HepG2 (cell line): ENCODE data around the gene KARS1. TPM values are rescaled to one million over a fixed set of nuclear protein-coding genes. Genes with fewer than 3 reads are reported as not detected.

Experiments used
- ATAC-seq: fragments of 200-7000 bp; cut with Tn5 transposase; 3 replicates; pipeline ENCODE4 v1.9.1; 2020; ENCODE audit warnings: mild to moderate bottlenecking, moderate library complexity
- BruUV-seq: library from RNA; stranded (reverse); fragments of 400-500 nt; replicated peaks from 2 replicates; lab custom pipeline; 2021; lab: Mats Ljungman, UMichigan
- CTCF ChIA-PET: fragments of 300-600 bp; formaldehyde crosslinking; extraction: SDS; loops from one replicate; lab custom pipeline; 2021; ENCODE audit warnings: low total read pairs, inconsistent platforms, low intra/inter-chr PET ratio; lab: Yijun Ruan, JAX
- POLR2A ChIA-PET: fragments of 350-600 bp; sonication (Branson Sonifier 250); formaldehyde crosslinking; loops from one replicate; lab custom pipeline; 2020; ENCODE audit warnings: antibody characterized with exemption, inconsistent platforms; lab: Yijun Ruan, JAX
- DNase-seq: peaks from one replicate; pipeline ENCODE4 v3.0.0-alpha.2; 2015; ENCODE audit warnings: low spot score
- FAIRE-seq: peaks from 3 replicates; lab custom pipeline; 2011; peaks lifted over from hg19 to GRCh38; lab: Jason Lieb, UNC
- H2AFZ ChIP-seq: one replicate; pipeline ENCODE4 v1.6.1; 2011; ENCODE audit warnings: low read length, inconsistent platforms
- H3K27ac ChIP-seq: fragments of 300-600 bp; 3 replicates; pipeline ENCODE4 v1.8.0; 2011; ENCODE audit warnings: mixed run types, mild to moderate bottlenecking, mixed read lengths, low read length, inconsistent platforms; ENCODE audit not compliant: insufficient read depth; ENCODE audit errors: extremely low read length
- H3K27me3 ChIP-seq, 2 experiments: fragments of 200-600 bp in 1 of 2; 2 replicates in 1 of 2; 3 replicates in 1 of 2; pipeline versions ENCODE4 v1.6.0 to v1.8.0; 2011; ENCODE audit warnings: low read length in 2 of 2, mild to moderate bottlenecking in 2 of 2, moderate library complexity in 2 of 2, inconsistent platforms in 1 of 2; ENCODE audit not compliant: insufficient read depth in 2 of 2, control insufficient read depth in 1 of 2
- H3K36me3 ChIP-seq, 2 experiments: fragments of 200-600 bp in 1 of 2; replicated peaks in 1 of 2; 2 replicates in 1 of 2; 3 replicates in 1 of 2; pipeline versions ENCODE4 v1.5.1 to v1.8.0; 2011; ENCODE audit warnings: low read length in 2 of 2, inconsistent platforms in 1 of 2; ENCODE audit not compliant: insufficient read depth in 2 of 2, control insufficient read depth in 1 of 2
- H3K4me1 ChIP-seq: 2 replicates; pipeline ENCODE4 v1.5.1; 2012; ENCODE audit warnings: low read length, inconsistent platforms; ENCODE audit not compliant: insufficient read depth
- H3K4me2 ChIP-seq: 2 replicates; pipeline ENCODE4 v1.6.0; 2011; ENCODE audit warnings: low read depth, low read length, inconsistent platforms
- H3K4me3 ChIP-seq, 3 experiments: fragments of 200-600 bp in 1 of 3; sonication (generic), shearing (Covaris generic) in 1 of 3; replicated peaks in 1 of 3; 2 replicates each; pipeline ENCODE4 v1.5.1; 2011 to 2016; ENCODE audit warnings: low read length in 3 of 3, inconsistent platforms in 2 of 3, low read depth in 2 of 3, mild to moderate bottlenecking in 2 of 3, control low read depth in 1 of 3, mixed read lengths in 1 of 3; ENCODE audit not compliant: insufficient read depth in 1 of 3
- H3K79me2 ChIP-seq: one replicate; pipeline ENCODE4 v1.6.1; 2011; ENCODE audit warnings: low read length, inconsistent platforms; ENCODE audit not compliant: insufficient read depth
- H3K9ac ChIP-seq: 2 replicates; pipeline ENCODE4 v1.6.0; 2011; ENCODE audit warnings: mild to moderate bottlenecking, low read depth, low read length, inconsistent platforms; ENCODE audit not compliant: insufficient read depth
- H3K9me3 ChIP-seq: 2 replicates; pipeline ENCODE4 v1.5.1; 2012; ENCODE audit warnings: mild to moderate bottlenecking, low read length
- H4K20me1 ChIP-seq: 2 replicates; pipeline ENCODE4 v1.6.0; 2011; ENCODE audit warnings: inconsistent platforms, mild to moderate bottlenecking, low read length, moderate library complexity; ENCODE audit not compliant: insufficient read depth
- GFI1 ChIP-seq: sonication (generic); formaldehyde crosslinking; IDR thresholded peaks from 2 replicates; pipeline ENCODE4 v1.5.0; 2020; ENCODE audit warnings: missing genetic modification reagents, mild to moderate bottlenecking, borderline replicate concordance
- GPN1 ChIP-seq: sonication (generic); formaldehyde crosslinking; IDR thresholded peaks from 2 replicates; pipeline ENCODE4 v1.5.1; 2020; ENCODE audit warnings: missing genetic modification reagents, borderline replicate concordance
- MIXL1 ChIP-seq: IDR thresholded peaks from 2 replicates; pipeline ENCODE4 v1.6.1; 2016
- NBN ChIP-seq: fragments of 450-650 bp; conservative IDR thresholded peaks from 2 replicates; pipeline ENCODE4 v1.6.1; 2017
- REST ChIP-seq, 2 experiments: IDR thresholded peaks; 2 replicates each; pipeline ENCODE4 v1.6.1; 2011 to 2012; ENCODE audit warnings: low read length in 2 of 2, borderline replicate concordance in 1 of 2, low read depth in 1 of 2, mild to moderate bottlenecking in 1 of 2, moderate library complexity in 1 of 2
- TFE3 ChIP-seq: IDR thresholded peaks from 2 replicates; pipeline ENCODE4 v1.6.1; 2016
- ZBTB34 ChIP-seq: sonication (generic); formaldehyde crosslinking; IDR thresholded peaks from 2 replicates; pipeline ENCODE4 v1.8.0; 2022; ENCODE audit warnings: mild to moderate bottlenecking, missing genetic modification reagents
- ZNF468 ChIP-seq: sonication (generic); formaldehyde crosslinking; IDR thresholded peaks from 2 replicates; pipeline ENCODE4 v1.8.0; 2022; ENCODE audit warnings: mild to moderate bottlenecking, moderate library complexity, missing genetic modification reagents
- ZNF550 ChIP-seq: sonication (generic); formaldehyde crosslinking; IDR thresholded peaks from 2 replicates; pipeline ENCODE4 v1.4.0; 2020; ENCODE audit warnings: mild to moderate bottlenecking, missing genetic modification reagents, borderline replicate concordance
- WGBS: methylation state at CpG from one replicate; pipeline ENCODE4 v1.1.6; 2017; ENCODE audit warnings: low lambda C conversion rate; 5-methylcytosine and 5-hydroxymethylcytosine counted together
- in situ Hi-C: cut with HindIII; loops from 2 replicates; pipeline ENCODE4 v1.10.0; 2017; ENCODE audit warnings: low pct_unique_long_range_greater_than_20kb; ENCODE audit not compliant: extremely low pct_ligation_motif_present
- intact Hi-C: fragments of 100-400 bp; cut with micrococcal nuclease; formaldehyde crosslinking; loops from one replicate; pipeline ENCODE4 v1.10.0; 2022; ENCODE audit not compliant: unreplicated experiment
- polyA plus RNA-seq, 8 experiments: library from polyadenylated mRNA; depleted of rRNA in 3 of 8; stranded (reverse) in 7 of 8; unstranded in 1 of 8; fragments of >200 nt; fragmentation: Illumina TruSeq in 4 of 8; extraction: Trizol in 4 of 8; gene quantifications; 2 replicates each; pipeline versions ENCODE4 v1.2.1 to v1.2.3, GENCODE V29; 2011 to 2016; ENCODE audit warnings: low read depth in 4 of 8, missing spikeins in 1 of 8, mixed read lengths in 1 of 8; ENCODE audit not compliant: insufficient read depth in 1 of 8
- total RNA-seq, 5 experiments: library from RNA; depleted of rRNA; stranded (reverse); fragments of >200 nt; fragmentation: Illumina TruSeq; extraction: Trizol; gene quantifications; 2 replicates each; pipeline ENCODE4 v1.2.3, GENCODE V29; 2016; ENCODE audit warnings: low read depth in 1 of 5

KARS1 gene
- total and polyA plus RNA-seq, 2 of the 13 experiments (the other 11 are each of a cell fraction or from before 2014, with no cell fraction given): 141 to 276 TPM

GRCh38 chr16:75635036-75635435 lies 12.4 kb downstream of the KARS1 start:
- Histone ChIP-seq H3K27ac (no peak overlapping the region), H3K4me1 (peaks cover 10% of the 10 kb centered on the region; the same call in 1 of the 2 replicates), H3K79me2 (no peaks in the 10 kb centered on the region), H3K4me3 (no peak overlapping the region), H3K4me2 (no peak overlapping the region), H3K9me3 (no peaks in the 10 kb centered on the region), H4K20me1 (no peaks in the 10 kb centered on the region), H3K27me3 (no peaks in the 10 kb centered on the region), H3K36me3 (peaks cover 42 to 86% of the 10 kb centered on the region in 2 experiments), H3K9ac (no peak overlapping the region), H2AFZ (no peak overlapping the region)
- ChIA-PET CTCF (no interaction called here), POLR2A (no interaction called here)
- intact Hi-C loops: no loop called here
- DNase-seq: no peak
- peak; percentile 4 for FAIRE-seq
- in situ Hi-C loops: no loop called here
- no TSS peak for BruUV-seq
- TF ChIP-seq MIXL1 (CRISPR knock-in tag) (no peak), NBN (no peak), REST (IDR thresholded peaks at IDR 0.05; ENCODE audit: borderline replicate concordance in 1 of 2, low read depth in 1 of 2, low read length in 2 of 2) (no peak), ZBTB34 (CRISPR knock-in tag) (no peak), ZNF468 (CRISPR knock-in tag) (no peak), GPN1 (CRISPR knock-in tag) (no peak), TFE3 (CRISPR knock-in tag) (no peak), GFI1 (CRISPR knock-in tag) (no peak), ZNF550 (no peak)
- ATAC-seq: no peak
- WGBS: 78% methylated on average over 3 of the region's 3 CpGs
